HG03521 (cell line): ENCODE measurements around the gene TTC39C.

Experiments used
- ATAC-seq: cut with Tn5 transposase; IDR thresholded peaks from one replicate; pipeline ENCODE4 v1.9.1; 2021; ENCODE audit warnings: mild to moderate bottlenecking, moderate library complexity; ENCODE audit not compliant: unreplicated experiment

TTC39C gene

DNA sequence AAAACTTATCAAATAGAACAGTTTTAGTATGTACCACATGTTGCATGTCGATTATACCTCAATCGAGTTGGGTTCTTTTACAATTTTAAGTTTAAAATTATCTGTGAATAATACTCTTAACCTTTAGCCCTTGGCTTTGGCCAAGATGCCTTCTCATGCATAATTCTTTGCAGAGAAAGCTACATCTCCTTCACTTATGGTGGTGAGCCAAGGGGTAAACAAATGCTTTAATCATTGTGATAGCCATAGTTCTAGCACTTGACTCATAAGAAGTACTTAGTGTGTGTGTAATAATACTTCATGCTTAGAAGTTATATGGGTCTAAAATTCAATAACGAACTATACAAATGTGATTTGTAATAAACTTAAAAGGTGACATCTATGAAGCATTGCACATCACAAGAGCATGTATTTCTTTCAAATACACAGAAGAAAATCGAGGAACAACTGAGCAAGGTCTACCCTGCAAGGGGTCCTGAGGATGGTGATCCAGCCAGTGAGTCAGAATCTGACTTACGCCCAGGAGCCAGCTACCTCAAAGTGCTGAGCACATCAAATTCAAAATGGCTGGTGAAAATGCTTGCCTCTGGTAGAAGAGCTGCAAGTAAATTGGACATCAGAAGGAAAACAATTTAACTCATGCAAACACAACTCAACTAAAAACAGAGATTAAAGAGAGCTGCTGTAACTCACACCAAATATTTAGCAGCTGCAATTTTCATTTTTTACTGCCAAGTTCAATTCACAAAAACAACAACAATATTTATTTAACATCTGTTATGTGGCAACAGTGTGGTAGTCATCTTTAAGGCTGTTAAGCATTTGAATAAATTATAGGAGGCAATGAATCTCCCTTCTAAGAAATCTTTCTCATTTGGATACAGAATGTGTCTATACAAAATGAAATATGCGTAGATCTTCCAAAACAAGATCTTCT is 23.8 kb upstream of the TTC39C start:
- ATAC-seq: no peak

- ATAC-seq: no peak
Measured at GRCh38 chr18:23992089-23992940, 22.2 kb upstream of the TTC39C start.

- ATAC-seq: no peak
Measured at GRCh38 chr18:23992941-23993280, 21.6 kb upstream of the TTC39C start.

GRCh38 chr18:23994361-23994902 is 20.1 kb upstream of the TTC39C start:
- ATAC-seq: no peak

- no peak for ATAC-seq
Measured at GRCh38 chr18:23995180-23995579, 19.4 kb upstream of the TTC39C start.

- no peak for ATAC-seq
Measured at GRCh38 chr18:23998018-23998417, 16.5 kb upstream of the TTC39C start.

DNA sequence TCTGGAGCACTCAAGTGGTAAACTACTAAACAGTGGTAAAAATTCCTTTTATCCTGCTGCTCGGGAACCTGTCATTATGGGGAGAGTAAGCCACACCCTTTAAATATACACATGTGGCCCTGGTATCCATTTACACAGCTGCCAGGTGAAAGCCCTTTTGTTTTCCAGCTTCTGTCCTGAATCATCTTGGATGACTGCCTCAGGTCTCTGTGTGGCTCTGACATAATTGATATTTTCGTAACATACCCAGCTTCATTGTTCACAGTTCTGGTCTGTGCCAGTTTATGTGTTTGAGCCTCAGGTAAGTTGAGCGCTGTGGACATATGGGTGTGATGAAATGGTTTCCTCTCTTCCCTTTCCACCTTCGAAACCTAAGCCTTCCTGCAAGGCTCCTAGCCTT is 15.7 kb upstream of the TTC39C start:
- ATAC-seq: no peak

DNA sequence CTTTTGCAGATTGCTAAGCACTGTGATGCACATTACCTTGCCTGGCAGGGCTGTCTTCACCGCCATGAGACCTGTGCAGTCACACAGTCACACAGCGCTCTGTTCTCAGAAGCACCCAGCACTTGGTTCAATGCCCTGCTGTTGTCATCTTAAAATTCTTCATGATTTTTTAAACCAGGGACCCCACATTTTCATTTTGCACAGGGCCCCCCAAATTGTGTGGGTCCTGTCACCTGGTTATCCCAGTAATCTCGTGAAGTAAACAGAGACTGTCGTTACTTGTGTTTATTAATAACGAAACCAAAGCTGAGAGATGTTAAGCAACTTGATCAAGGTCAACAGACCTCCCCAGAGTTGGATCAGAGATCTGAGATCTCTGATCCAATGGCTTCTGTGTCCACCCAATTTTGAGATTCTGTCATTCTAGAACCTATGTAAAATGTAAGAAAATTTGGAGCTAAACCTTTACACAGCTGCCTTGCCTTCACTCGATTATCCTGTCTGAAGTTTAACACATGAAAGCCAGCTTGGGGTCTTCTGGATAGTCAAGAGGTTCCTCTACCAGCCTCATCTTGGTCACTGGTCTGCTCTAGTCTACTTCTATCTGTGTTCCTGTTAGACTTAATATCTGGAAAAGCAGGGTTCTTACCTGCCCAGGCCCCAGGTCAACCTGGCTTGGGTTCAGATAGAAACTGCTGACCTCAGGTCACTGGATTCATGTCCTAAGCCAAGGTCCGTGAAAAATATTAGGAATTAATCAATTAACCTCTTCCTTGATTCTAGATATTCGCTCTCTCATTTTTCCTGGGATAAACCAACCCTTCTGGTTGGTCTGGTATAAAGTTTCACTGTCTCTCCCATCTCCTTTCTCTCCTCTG is 13.7 kb upstream of the TTC39C start:
- no peak for ATAC-seq

DNA sequence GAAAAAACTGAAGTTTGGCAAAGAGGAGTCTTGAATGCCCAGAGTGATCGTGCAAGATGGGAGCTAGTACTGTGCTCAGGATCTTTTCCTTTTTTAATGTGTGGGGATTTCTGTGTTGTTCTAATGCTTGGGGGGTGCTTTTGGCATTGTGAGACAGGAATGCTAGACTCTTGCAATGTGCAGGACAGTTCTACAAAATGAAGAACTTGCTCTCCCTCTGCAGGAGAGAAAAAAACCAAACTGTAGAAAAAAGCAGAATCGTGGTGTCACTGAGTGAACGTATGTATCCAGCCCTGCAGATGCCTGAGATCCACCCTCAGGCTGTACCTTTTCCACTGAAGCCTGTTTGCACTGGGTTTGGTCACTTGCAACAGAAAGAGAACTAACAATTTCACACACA is 12.1 kb upstream of the TTC39C start:
- no peak for ATAC-seq

- no peak for ATAC-seq
Measured at GRCh38 chr18:24003288-24003687, 11.3 kb upstream of the TTC39C start.

- ATAC-seq: no peak
Measured at GRCh38 chr18:24003903-24004640, 10.5 kb upstream of the TTC39C start.

GRCh38 chr18:24006712-24007313 is 7.7 kb upstream of the TTC39C start:
- no peak for ATAC-seq

DNA sequence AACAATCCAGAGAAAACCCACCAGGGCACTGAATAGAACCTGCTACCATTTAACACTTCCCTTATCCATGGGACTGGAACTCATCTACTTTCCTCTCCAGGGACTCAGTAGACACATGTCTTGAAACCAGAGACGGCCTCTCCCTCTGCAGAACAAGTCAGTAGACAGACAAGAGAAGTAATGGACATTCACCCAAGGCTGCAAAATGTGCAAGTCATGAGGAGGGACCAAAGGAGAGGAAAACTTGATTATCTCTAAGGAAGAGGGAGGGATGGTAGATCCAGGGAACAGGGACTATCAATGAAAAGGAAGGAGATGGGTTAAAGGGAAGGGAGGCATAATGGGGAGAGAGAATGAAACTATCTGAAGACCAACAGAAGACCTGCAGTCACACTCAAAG is 5.3 kb upstream of the TTC39C start:
- ATAC-seq: no peak

GRCh38 chr18:24009651-24010333 is 4.8 kb upstream of the TTC39C start:
- ATAC-seq: peak; percentile 52

DNA sequence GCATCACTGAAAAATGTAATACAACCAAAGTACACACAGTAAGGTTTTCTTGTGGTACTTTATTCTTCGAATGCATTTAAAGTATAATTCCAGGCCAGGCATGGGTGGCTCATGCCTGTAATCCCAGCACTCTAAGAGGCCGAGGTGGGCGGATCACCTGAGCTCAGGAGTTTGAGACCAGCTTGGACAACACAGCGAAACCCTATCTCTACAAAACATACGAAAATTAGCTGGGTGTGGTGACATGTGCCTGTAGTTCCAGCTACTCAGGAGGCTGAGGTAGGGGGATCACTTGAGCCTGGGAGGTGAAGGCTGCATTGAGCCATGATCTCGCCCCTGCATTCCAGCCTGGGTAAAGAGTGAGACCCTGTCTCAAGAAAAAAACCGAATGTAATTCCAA is 3.9 kb upstream of the TTC39C start:
- no peak for ATAC-seq

DNA sequence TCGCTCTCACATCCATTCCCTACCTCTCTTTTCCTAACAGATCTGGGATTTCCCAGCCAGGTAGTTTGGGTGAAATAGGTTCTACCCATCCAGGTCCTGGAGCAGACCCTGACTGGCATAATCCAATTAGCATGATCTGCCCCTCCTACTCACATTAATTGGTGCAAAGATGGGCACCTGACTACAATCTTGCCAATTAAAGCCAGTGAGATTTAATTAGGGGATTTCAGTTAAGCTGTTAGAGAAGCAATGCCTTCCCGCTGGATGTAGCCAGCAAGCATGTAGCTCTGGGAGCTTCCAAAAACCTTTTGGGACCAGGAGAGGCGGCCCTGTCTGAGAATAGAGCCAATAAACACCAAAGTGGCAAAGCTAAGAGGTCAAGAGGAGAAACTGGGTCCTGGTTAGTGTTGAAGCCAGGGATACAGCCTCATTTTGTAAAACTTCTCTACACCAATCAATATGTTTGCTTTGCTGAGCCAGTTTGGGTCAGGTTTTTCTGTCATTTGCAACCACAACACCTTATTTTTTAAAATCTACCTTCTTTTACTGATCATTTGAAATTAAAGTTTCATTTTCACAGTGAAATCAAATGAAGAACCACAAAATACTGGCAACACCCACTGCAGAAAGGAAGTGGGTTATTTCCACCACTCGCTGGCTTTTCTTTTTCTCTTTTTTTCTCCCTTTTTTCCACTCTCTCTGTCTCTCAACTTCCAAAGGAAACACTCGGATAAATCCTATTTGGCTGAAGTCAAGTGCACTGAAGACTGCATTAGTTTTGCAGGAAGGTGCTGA is 3.2 kb upstream of the TTC39C start:
- no peak for ATAC-seq

GRCh38 chr18:24013051-24013450 is 1.5 kb upstream of the TTC39C start:
- no peak for ATAC-seq

- ATAC-seq: no peak
Measured at GRCh38 chr18:24014986-24015638, 558 bp downstream of the TTC39C start.
